Right ventricle myocardium superior (tissue), 1 donor: ENCODE results near the gene CAPN10. TPM values are rescaled to one million over a fixed set of nuclear protein-coding genes. Genes with fewer than 3 reads are reported as not detected.

Source experiments
- ATAC-seq: fragments of 200-7000 bp; cut with Tn5 transposase; one replicate; pipeline ENCODE4 v1.9.1; 2020; ENCODE audit warnings: mild to moderate bottlenecking; ENCODE audit not compliant: poor library complexity
- DNase-seq: peaks from one replicate; pipeline ENCODE4 v3.0.0-alpha.2; 2020
- intact Hi-C: fragments of 100-400 bp; cut with DNase I; formaldehyde crosslinking; loops from one replicate; pipeline ENCODE4 v1.11.2; 2022
- total RNA-seq: library from RNA; stranded (reverse); fragmentation: NEBNext Ultra II Directional; extraction: Animal tissue kit (Norgen Biotek cat#: 25700); gene quantifications from one replicate; pipeline ENCODE4 v1.2.1, GENCODE V29; 2021
- donor health status: DM: no; HTN: yes; CAD: no; lungs with severe emphysema.

CAPN10 gene
- total RNA-seq, 1 donor from 2014 or later: 49.7 TPM

DNA sequence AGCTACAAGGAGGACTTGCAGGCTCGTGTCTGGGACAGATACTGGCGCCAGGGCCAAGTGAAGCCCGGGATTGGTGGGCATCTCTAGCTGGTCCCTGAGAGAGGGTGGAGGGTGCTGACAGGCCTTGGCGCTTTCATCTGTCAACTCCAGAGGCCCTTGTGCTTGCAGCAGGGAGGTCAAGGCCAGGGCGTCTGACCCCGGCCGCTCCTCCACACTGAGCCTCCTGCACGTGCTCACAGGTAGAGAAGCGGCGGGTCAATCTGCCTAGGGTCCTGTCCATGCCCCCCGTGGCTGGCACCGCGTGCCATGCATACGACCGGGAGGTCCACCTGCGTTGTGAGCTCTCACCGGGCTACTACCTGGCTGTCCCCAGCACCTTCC lies 9.5 kb downstream of the CAPN10 start:
- intact Hi-C loops: no loop called here
- ATAC-seq: peak; percentile 31
- DNase-seq: peak; percentile 67

DNA sequence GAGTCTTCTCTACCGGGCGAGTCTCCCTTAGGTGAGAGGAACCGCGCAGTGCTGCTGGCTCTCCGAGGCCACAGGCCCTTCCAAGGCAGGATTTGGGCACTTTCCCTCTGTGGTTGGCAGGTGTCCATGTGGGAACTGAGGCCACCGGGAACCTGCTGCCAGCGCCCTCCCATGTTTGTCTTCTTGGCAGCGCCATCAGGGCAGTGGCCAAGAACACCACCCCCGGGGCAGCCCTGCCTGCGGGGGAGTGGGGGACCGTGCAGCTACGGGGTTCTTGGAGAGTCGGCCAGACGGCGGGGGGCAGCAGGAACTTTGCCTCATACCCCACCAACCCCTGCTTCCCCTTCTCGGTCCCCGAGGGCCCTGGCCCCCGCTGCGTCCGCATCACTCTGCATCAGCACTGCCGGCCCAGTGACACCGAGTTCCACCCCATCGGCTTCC lies 10.0 kb downstream of the CAPN10 start:
- peak; percentile 82 for DNase-seq
- intact Hi-C loops: no loop called here
- peak; percentile 59 for ATAC-seq

DNA sequence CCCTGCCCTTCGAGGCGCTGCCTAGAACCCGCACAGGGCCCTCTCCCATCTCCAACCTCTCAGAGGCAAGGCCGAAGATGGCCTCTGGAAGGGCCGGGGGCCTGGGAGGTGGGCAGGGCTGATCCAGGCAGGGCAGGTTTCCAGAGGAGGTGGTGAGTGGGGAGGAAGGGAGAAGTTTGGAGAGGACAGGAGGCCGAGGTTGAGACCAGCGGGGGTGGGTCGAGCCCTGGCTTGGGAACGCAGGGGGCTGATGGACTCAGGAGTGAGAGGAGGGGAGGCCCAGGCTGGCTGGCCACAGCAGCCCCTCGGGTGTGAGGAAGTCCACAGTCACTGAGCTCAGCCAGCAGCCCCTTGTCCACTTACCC lies 10.5 kb downstream of the CAPN10 start:
- DNase-seq (peak; percentile 37), ATAC-seq (no peak)
- intact Hi-C loops: no loop called here

DNA sequence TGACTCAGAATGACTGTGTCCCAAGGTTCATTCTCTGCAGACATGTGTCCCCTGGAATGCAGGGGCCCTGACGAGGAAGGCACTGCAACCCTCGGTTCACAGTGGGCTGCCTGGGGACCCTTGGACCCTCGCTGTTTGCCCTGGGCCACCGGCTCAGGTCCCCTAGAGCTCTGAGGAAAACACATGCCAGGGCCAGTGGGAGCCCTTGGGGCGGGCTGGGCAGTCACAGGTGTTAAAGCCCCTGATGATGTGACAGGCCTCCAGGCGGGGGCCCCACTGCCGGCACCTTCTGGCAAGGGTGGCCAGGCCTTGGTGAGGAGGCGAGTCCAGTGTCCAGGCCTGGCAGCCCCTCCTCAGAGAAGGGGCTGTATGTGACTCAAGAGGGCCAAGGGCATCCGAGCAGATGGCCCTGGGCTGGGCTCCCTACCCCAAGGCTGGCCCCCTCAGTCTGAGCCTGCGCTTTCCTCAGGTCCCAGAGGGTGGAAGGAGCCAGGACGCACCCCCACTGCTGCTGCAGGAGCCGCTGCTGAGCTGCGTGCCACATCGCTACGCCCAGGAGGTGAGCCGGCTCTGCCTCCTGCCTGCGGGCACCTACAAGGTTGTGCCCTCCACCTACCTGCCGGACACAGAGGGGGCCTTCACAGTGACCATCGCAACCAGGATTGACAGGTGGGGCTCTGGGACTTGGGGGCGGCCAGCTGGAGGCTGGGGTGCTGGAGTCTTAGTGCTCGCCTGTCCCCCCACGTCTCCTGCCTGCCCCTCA lies 11.1 kb downstream of the CAPN10 start:
- ATAC-seq: no peak
- DNase-seq: peak; percentile 37
- intact Hi-C loops: no loop called here

DNA sequence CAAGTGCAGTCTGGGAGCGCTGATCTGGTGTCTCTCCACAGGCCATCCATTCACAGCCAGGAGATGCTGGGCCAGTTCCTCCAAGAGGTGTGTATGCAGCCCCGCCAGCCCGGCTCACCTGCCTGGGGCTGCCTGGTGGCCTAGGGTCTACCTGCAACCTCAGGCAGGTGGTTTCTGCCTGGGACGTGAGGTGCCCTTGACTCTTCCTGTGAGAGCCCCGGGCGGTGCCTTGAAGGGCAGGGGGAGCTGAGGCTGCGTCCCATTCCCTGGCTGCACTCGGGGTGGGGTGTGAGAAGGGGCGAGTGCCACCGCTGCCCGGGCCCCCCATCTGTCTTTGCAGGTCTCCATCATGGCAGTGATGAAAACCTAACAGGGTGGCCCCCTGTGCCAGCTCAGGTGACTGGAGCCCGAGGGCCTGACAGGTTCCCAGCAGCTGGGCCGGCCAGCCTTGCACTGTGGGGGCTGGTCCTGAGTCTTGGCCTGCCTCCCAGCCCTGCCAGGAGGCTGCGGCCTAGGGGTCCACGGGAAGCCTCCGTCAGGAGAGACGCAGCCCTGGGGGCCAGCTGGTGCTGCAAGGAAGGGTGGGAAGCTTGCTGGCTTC lies 11.9 kb downstream of the CAPN10 start:
- intact Hi-C loops: no loop called here
- DNase-seq: peak; percentile 34

DNA sequence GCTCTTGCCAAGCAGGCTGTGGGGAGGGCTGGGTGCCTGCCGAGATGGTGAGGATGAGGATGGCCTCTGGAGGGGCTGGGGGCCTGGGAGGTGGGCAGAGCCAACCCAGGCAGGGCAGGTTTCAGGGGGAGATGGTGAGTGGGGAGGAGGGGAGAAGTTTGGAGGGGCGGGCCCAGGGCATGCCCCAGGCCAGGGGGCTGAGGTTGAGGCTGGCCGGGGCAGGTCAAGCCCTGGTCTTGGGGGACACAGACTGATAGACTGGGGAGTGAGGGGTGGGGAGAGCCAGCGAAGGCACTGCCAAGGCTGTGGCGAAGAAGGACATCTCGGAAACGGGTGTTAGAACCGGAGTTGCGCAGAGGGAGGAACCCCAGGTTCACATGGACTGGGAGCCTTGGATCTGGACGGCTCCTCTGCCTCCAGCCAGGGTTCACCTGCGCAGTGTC lies 12.6 kb downstream of the CAPN10 start:
- DNase-seq (peak; percentile 29), ATAC-seq (no peak)
- intact Hi-C loops: no loop called here

More for the DNA sequence above, 11.9 kb downstream of the CAPN10 start:
- no peak for ATAC-seq

DNA sequence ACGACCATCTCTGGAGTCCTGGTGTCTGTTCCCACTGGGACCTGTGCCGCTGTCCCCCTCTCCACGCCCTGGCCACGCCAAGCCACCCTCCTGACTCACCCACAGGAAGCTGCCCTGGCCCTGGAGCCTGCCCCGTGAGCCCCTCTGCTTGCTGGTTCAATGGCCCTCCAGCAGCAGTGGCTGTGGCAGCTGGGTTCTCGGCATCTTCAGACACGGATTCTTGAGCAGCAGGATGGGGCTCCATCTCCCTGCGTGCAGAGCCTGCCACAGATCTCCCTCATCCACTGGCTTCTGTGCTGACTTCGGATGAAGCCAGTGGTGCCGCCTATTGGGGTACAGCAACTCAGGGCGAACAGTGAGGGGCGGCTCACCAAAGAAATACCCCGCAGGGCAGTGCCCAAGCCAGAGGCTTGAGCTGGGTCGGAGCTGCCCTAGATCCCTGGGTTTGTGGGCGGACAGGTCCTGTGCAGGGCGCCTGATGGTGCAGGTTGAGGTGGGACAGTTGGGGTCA lies 14.0 kb downstream of the CAPN10 start:
- intact Hi-C loops: no loop called here
- ATAC-seq (no peak), DNase-seq (peak; percentile 40)

DNA sequence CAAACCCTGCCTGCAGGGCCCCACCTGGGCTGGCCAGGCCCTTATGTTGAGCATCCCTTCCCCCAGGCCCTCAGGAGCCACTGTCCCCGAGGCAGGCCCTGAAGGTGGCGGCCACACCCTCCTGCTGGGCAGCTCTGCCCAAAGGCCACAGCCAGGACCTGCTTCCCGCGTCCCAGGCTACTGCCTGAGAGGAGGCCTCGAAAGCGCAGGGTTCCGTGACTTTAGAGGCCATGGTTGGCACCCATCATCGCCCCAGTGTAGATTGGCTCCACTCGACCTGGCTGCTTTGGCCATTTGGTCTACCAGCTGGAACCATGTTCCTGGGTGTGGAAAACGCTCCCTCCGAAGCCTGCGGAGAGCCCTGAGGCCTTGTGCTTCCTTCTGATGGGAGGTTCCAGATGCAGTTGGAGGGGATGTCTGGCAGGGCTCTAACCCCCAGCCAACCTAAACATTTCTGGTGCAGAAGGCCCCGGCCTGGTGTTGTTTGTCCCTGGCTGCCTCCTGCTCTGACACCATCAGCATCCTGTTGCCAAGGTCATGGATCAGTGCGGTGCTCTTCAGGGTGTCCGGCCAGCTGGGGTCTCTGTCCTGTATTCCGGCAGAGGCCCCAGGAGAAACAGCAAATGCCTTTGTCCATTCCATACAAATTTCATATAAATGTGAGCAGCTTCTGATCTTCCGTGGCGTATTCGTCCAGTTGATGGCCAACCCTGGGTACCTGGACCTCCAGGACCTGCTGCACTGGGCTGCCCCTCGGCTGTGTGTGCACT lies 14.7 kb downstream of the CAPN10 start:
- no peak for ATAC-seq
- peak; percentile 39 for DNase-seq
- intact Hi-C loops: no loop called here

DNA sequence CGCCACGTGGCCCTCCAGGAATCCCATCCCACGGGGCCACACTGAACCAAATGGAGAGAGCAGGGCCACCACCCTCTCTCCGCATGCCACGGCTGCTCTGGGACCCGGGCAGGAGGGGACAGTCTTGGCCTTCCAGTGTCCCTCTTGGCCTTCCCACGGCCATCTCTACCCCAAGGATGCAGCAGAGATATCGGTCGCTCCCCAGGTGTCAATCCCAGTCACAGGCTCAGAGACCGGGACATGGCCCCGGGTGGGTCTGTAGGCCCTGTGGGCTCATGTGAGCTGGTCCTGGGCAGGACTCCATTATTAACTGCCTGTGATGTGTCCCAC lies 15.3 kb downstream of the CAPN10 start:
- DNase-seq (peak; percentile 29), ATAC-seq (no peak)
- intact Hi-C loops: no loop called here

DNA sequence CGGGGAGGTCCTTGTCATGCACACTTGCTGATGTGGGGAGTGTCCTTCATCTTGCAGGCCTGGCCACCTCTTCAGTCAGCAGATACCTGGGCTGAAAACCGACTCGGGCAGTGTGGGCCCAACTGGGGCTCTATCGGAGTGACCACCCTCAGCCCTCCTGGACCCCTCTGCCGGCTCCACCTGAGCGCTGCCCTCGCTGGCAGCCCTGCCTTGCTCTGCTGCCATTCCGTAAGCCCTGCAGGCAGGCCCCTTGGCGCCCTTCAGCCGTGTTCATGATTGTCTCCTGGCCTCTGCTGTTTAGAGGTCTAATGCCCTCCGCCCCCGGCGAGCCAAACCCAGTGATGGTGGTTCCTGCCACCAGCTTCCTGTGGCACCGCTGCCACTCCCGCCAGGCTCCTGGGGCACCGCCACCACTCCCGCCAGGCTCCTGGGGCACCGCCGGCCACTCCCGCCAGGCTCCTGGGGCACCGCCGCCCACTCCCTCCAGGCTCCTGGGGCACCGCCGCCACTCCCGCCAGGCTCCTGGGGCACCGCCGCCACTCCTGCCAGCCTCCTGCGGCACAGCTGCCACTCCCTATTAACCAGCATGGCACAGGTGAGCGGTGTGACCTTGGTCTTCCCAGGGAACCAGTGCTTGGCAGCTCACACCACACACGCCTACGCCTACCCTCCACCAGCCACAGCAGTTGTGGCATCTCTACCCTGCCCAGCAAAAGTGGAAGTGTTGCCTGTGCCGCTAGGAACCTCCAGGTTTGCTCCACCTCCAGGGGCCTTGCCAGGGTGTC lies 15.9 kb downstream of the CAPN10 start:
- no peak for ATAC-seq
- peak; percentile 37 for DNase-seq
- intact Hi-C loops: no loop called here

DNA sequence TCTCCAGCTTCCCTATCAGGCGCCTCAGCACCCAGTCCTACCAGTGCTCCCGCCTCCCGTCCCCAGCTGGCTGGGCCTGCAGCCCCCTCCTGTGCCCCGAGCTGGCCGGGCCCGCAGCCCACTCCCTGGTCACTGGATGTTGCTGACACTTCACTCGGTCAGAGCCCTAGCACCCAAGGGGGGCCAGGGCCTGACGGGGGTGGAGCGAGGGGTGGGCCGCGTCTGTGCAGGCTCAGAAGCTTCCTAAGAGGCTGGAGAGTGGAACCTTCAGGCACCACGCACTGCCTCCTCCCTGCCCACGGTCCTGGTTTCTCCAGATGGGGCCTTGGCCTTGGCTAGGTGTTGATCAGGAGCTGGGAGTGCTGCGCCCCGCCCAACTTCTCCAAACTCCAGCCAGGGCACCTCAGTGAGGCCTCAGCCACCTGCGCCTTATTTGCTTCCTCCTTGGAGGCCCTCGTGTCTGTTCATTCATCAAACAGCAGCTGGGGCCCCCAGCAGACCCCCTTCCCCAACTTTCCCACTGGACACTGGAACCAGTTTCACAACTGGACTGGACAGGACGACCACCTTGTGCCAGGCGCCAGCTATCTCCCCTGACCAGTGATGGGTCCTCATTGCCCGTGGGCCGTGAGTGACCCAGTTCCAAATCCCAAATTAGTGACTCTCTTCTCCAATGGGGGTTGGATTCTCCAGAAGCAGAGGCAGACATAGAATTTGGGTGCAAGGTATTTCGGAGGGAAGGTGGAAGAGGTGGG lies 16.7 kb downstream of the CAPN10 start:
- peak; percentile 26 for DNase-seq

DNA sequence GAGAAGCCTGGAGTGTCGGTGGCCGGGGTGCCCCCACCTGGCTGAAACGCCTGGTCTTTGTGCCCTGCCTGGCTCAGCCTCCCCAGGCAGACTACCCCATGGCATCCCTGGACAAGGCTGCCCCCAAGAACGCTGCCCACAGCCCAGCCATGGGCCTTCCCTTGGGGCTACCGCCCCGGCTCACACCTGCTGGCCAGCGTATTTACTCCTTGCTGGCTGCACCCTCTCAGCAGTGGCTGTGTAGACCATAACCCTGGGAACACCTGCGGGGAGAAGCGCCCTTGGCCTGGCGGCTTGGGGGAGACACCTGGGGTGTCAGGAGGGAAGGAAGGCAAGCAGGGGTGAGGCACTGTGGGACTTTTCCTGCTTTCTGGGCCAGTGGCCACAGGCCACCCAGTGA lies 17.3 kb downstream of the CAPN10 start:
- intact Hi-C loops: no loop called here
- ATAC-seq (no peak), DNase-seq (no peak)

More for the DNA sequence above, 16.7 kb downstream of the CAPN10 start:
- ATAC-seq: no peak
- intact Hi-C loops: no loop called here

DNA sequence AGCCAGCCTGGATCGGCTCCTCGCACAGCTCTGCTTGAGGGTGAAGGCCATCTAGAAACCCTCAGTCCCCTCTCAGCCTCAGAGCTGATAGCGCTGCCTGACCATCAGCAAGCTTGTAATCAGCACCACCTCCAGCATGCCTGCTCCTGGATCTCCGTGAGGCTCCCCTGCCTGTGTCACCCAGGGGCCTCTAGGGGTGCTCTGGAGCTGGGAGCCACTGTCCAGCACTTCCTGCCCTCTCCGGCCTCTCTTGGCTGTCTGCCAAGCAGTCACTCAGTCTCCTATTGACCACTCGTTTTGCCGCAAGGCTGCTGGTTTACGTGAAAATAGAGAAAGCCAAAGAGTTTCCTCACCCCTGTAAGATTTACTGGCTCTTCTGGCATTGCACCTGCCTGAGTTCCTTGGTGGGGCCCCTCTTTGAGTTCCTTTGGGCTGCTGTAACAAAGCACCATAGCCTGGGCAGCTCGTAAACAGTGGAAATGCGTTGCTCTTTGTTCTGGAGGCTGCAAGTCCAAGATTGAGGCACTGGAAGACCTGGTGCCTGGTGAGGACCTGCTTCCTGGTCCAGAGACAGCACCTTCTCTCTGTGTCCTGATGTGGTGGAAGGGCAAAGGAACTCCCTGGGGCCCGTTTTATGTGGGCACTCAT lies 17.9 kb downstream of the CAPN10 start:
- DNase-seq (peak; percentile 85), ATAC-seq (peak; percentile 66)
- intact Hi-C loops: no loop called here

DNA sequence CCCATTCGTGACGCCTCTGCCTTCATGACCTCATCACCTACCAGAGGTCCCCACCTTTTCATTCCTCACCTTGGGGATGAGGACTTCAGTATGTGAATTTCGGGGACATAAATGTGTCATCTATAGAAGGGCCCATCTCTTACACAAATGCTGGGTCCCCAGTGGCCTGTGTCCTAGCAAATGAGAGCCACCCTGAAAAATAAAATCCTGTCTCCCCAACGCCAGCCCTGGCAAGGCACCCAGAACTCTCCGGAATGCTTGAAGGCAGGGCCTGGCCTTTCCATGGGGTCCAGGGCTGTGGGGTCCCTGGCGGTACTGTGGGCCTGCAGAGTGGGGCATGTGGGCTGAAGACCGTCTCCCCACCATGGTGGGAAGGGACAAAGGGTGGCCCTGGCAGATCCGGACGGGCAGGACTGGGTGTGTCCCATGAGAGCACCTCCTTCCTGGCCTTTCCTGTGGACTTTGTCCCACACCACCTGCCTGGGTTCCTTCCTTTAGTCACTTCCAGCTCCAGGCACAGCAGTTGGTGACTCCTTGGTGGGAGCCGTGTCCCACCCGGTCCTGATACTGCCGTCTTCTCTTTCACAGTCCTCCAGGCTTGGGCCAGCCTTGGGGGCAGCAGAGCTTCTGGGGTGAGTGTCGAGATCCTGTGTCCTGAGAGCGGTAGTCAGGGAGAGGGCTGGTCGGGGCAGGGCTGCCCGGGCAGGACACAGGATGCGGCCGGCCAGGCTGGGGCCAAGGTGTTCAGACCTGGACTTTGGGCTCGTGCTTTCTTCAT lies 18.6 kb downstream of the CAPN10 start:
- intact Hi-C loops: no loop called here
- DNase-seq (peak; percentile 37), ATAC-seq (no peak)

DNA sequence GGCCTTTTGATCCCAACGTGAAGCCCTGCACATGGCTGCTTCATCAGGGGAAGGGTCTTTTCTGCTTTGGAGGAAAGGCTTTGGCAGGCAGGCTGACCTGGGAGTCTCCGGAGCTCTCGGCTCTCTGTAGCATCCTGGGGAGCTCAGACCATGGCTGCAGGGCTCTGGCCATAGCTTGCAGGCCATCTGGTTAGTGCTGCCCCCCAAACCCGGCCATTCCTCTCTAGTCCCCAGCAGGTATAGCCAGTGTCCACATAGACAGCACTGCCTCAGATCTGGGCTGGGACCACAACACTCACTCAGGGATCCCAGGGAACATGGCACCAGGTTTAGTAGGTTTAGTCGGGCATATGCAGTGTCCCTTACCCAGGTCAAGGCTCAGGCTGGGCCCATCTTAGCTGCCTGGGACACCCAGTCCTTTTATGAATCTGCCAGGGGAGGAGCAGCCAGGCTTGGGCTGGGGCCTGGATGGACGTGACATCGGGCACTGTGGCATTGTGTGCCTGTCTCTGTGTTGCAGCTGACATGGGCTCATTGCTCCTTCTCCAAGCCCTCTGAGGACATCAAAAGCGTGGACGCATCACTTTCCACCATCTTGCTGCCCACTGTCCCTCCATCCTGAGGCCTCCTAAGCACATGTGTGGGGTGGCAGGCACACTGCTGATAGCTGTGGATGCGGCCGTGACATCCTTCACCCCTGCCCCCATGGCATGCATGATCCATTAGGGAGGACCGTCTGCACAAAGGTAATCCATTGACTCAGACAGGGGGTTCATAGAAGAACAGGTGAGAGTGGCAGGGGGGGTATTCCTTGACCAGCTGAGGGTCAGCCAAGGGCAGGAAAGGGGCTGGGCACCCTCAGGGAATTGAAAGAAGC lies 19.6 kb downstream of the CAPN10 start:
- no peak for ATAC-seq
- intact Hi-C loops: no loop called here
- DNase-seq: peak; percentile 39

DNA sequence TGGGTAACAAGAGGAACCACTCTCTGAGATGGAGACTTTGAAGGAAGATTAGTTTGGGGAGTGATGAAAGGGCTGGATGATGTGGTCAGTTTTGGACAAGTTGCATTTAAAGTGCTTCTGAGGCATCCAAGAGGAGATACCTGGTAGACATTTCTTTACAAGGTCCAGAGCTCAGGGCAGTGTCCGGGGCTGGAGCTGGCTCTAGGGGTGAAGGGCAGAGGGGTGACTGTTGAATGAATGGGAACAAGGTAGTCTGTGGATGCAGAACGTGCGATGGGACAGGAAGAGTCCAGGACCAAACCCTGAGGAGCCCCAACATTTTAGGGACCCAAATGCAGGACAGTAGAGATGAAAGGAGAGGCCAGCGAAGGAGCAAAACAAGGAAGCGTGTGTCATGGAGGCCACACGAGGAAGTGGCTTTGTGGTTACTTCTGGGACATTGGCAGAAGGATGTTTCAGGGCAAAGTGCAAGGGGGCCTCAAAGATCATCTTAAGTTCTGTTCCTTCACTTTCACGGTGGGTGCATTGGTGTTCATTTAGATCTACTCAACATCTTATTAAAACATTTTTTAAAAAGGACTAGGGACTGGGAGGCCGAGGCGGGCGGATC lies 25.2 kb downstream of the CAPN10 start:
- DNase-seq: peak; percentile 31
- intact Hi-C loops: no loop called here
- ATAC-seq: no peak
